ENCODE data around the gene L3MBTL3.

L3MBTL3 gene

GRCh38 chr6:130026859-130027258, 8.5 kb downstream of the L3MBTL3 start:
- DNase-seq (ENCODE audit: low read depth in 3 of 3), result no peak

GRCh38 chr6:130027948-130028347, 9.6 kb downstream of the L3MBTL3 start:
- DNase-seq (ENCODE audit: low read depth in 3 of 3), result no peak

DNA sequence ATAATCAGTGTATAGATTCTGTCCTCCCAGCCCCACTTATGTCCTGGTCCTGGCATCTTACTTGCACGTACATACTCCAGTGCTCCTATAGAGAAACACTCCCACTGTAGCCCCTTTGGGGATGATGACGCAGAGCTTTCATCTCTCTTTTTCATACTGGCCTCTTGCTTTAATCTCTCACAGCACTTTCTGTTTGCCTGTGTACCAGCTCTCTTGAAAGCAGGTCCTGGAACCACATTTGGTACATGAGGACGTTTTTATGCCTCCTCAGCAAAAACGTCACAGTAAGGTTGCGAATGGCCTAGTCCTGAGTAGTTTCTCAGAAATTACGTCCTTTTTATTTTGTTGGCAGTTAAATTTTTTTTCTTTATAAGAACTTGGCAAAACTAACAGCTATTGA, 10.8 kb downstream of the L3MBTL3 start:
- no peak for DNase-seq (ENCODE audit: low read depth in 3 of 3)

DNA sequence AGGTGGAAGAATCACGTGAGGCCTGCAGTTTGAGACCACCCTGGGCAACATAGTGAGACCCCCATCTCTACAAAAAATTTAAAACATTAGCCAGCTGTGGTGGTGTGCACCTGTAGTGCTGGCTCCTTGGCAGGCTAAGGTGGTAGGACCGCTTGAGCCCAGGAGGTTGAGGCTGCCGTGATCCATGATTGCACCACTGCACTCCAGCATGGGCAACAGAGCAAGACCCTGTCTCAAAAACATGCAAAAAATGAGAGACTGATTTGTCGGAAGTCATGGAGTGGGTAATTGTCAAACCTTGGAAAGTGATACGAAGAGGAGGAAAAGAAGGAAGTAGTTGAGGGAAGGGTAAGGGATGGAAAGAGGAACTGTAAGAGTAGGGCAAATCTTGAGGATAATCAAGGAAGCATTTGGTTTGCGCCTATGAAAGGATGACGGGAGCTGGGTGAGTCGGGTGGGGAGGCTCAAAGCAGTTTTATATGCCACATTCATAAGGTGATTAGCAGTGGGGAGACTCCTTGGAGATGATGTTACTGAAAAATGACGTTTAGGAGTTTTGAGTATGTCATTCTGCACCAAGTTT, 14.5 kb downstream of the L3MBTL3 start:
- no peak for DNase-seq (ENCODE audit: low read depth in 3 of 3)

DNA sequence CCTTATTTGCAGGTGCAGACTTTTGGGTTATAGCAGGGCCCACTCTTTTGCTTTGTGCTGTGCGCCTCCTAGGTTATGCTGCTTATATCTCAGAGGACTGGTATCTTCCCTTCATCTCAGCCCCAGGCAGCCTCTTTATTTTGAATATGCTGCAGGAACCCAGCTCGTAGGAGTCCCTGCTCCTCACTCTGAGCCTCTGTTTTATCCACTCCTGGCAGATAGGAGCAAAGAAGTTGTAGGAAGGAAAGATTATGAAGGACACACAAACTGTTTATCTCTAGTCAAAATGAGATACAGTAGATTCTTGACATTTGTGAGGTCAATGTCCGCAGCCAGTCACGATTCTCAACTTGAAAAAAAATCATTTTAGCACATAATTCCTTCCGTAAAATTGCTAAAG, 15.6 kb downstream of the L3MBTL3 start:
- no peak for DNase-seq (ENCODE audit: low read depth in 3 of 3)

- no peak for DNase-seq (ENCODE audit: low read depth in 3 of 3)
Observed at GRCh38 chr6:130034378-130035146, 16.2 kb downstream of the L3MBTL3 start.

DNA sequence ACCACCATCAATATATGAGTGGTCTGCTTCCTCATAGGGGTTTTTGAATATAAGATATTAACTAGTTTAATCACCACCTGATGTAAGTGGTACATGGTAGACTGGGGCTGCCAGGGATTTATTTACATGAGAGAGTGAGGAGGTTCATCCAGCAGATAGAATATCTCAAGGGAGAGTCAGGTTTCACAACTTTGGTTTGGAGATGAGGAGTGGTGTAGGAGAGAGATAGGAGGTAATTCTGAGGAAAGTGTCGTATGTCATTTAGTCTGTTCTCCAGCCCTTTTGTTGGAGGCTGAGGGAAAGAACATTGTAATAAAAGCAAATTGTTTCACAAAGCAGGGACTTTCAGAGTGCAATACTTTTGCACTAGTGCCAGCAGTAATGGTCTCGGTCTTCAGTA, 16.8 kb downstream of the L3MBTL3 start:
- no peak for DNase-seq (ENCODE audit: low read depth in 3 of 3)

- DNase-seq (ENCODE audit: low read depth in 3 of 3), result no peak
Observed at GRCh38 chr6:130037207-130037811, 18.9 kb downstream of the L3MBTL3 start.

GRCh38 chr6:130041594-130041993, 23.2 kb downstream of the L3MBTL3 start:
- DNase-seq (ENCODE audit: low read depth in 3 of 3), result no peak

- DNase-seq (ENCODE audit: low read depth in 3 of 3), result no peak
Observed at GRCh38 chr6:130043344-130043743, 25.0 kb downstream of the L3MBTL3 start.

DNA sequence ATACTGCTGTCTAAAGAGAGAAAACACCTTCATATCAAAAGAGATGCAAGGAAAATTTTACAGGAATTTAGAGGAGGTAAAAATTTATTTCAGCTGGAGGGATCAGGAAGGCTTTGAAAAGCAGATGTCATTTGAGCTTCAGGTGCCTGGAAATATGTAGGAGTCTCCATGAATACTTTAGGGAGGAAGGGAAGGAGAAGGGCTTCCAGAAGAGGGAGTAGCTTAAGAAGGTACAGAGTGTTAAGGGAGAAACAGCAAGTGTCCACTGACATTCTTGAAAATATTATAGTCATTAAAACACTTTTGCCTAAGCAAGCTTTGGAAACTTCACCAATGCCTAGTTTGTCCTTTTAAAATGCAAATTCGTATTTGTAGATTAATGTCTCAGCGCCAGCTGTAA, 27.2 kb downstream of the L3MBTL3 start:
- no peak for DNase-seq (ENCODE audit: low read depth in 3 of 3)

- no peak for DNase-seq (ENCODE audit: low read depth in 3 of 3)
Observed at GRCh38 chr6:130046671-130047070, 28.3 kb downstream of the L3MBTL3 start.

DNA sequence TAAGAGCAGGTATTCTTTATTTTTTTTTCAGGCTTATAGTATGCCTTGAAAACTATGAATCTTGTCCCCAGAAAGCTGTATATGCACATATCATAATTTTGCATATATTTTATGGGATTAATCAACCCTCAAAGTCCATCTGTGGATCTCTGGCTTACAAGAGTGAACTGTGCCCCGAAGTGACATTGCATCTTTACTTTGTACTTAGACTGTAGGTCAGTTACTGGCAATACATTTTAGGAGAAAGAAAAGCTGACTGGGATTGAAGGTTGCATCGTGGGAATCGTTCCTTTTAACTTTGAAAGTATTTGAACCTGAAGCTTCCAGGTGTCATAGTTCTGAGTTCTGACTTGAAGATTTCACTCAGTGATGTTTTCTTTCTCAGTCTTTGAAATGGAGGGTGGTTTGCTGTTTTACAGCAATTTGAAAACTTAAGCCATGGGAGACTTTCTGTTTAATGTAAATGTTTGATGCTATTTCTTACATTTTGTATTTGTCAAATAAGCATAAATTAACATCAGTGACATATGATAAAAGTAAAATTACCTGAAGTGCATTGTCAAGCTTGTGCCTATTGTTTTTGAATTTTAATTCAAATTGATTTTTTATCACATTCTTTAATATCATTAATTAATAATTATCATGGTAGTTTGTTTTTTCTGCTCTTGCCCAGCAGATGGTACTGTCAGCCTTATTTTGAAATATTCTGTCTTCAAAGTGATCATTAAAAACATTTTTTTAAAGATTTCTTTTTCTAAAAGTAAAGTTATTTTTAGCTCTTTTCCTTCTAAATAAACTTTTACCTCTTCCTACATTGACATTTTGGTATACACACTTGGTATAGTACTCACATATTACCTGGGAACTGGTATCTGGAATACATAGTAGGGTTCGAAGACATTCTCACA, 29.0 kb downstream of the L3MBTL3 start:
- DNase-seq (ENCODE audit: low read depth in 3 of 3), result no peak

GRCh38 chr6:130050230-130050629, 31.8 kb downstream of the L3MBTL3 start:
- DNase-seq (ENCODE audit: low read depth in 3 of 3), result no peak

GRCh38 chr6:130054725-130055124, 36.3 kb downstream of the L3MBTL3 start:
- DNase-seq (ENCODE audit: low read depth in 3 of 3), result no peak

DNA sequence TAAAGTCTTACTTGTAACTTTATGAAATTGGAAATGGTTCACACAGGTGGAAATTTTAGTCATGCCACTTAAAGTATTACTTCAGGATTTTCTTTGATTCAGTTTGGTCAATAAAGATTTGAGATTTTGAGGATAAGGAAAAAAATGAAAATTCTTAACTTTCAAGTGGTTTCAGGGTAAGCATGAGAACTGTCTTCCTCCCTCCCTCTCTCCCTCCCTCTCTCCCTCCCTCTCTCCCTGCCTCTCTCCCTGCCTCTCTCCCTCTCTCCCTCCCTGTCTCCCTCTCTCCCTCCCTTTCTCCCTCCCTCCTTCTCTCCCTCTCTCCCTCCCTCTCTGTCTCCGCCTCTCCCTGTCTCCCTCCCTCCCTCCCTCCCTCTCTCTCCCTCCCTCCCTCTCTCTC, 36.9 kb downstream of the L3MBTL3 start:
- DNase-seq (ENCODE audit: low read depth in 3 of 3), result no peak

DNA sequence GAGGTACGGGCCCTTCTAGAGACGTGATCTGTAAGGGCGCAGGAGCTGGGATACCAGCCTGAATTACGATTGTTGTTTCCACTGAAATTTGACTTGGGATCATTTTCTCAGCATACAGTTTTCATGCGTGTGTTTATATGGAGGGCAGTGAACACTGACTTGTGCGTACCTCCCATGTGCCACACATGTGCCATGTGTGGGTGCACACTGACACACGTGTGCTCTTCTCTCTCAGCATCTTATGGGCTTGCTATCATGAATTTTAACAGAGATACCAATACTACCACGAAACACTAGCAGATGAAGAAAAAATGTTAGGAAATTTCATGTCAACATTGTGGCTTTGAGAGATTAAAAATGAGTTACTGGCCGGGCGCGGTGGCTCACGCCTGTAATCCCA, 39.1 kb downstream of the L3MBTL3 start:
- DNase-seq (ENCODE audit: low read depth in 3 of 3), result no peak

DNA sequence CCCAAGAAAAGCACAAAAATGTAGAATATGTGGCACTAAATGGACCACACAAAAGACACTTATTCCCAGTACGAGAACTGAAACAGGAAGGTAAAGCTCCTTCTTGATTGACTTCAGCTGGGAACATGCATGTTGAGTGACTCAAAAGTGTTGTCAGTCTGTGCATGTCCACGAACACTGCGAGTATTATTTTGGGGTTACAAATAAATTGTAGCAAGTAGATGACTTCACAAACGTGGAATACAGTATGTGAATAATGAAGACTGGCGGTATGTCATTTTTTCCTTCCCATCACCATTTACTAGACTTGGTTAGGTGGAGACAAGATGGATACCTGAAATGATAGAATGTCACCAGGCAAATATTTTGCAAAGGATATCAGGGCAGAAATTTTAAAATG, 45.4 kb downstream of the L3MBTL3 start:
- DNase-seq (ENCODE audit: low read depth in 3 of 3), result no peak

DNA sequence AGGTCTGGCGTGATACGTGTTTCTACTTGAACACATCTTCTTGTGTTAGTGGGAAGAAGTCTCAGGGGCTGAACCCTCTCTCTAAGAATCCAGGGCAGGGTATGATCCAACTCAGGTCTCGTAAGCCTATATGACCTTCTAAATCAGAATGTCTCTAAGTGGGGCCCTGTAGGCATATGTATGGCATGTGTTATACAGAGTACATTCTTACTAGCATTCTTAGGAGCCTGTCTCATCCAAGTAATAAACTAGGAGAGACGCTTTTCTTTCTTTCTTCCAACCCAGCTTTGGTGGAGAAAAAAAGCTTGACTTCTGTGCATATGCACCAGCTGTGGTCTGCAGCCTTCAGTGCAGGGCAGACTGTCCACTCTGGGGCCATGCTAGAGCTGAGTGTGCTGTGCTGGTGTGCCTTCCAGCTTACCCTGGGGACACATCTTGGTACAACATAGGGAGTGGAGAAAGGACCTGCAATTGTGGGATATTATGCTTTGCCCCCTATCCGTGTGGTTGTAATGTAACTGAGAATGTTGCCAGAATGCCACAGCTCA, 47.3 kb downstream of the L3MBTL3 start:
- no peak for DNase-seq (ENCODE audit: low read depth in 3 of 3)

DNA sequence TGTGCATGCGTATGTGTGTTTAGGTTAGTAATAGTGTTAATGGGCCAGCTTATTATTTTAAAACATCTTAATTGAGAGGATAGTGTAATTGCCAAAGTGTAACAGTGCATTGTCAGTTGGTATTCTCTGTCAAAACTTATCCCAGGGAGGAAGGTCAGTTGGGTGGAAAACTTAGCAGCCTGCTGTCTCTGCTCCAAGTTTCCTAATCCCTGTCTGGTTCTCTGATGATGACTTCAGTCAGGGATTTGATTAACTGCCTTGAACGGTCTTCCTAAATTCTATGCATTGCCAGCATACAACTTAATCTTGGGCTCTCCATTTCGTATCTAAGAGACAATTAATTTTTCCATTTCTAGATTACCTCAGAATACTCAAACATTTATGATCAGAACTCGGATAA, 51.1 kb downstream of the L3MBTL3 start:
- DNase-seq (ENCODE audit: low read depth in 3 of 3), result no peak

GRCh38 chr6:130070326-130070725, 51.9 kb downstream of the L3MBTL3 start:
- no peak for DNase-seq (ENCODE audit: low read depth in 3 of 3)

DNA sequence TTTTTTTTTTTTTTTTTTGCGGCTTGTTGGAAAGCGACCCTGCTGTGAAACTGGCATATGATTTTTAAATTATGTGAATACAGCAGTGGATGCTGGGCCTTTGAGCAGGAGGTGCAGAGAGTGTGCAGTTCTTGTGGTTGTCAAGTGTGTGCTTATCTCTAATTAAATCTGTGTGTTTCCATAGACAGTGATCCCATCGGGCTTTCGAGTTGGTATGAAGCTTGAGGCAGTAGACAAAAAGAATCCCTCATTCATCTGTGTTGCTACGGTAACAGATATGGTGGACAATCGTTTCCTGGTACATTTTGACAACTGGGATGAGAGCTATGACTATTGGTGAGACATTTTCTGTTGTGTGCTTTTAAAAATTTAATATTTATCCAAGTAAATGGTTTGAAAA, 52.4 kb downstream of the L3MBTL3 start:
- no peak for DNase-seq (ENCODE audit: low read depth in 3 of 3)
